MV-4-11 (cell line): ENCODE results near the gene ZFPL1.

Source experiments
- DNase-seq: peaks from one replicate; lab custom pipeline; 2025; lab: John Stamatoyannopoulos, UW

The ZFPL1 gene

DNA sequence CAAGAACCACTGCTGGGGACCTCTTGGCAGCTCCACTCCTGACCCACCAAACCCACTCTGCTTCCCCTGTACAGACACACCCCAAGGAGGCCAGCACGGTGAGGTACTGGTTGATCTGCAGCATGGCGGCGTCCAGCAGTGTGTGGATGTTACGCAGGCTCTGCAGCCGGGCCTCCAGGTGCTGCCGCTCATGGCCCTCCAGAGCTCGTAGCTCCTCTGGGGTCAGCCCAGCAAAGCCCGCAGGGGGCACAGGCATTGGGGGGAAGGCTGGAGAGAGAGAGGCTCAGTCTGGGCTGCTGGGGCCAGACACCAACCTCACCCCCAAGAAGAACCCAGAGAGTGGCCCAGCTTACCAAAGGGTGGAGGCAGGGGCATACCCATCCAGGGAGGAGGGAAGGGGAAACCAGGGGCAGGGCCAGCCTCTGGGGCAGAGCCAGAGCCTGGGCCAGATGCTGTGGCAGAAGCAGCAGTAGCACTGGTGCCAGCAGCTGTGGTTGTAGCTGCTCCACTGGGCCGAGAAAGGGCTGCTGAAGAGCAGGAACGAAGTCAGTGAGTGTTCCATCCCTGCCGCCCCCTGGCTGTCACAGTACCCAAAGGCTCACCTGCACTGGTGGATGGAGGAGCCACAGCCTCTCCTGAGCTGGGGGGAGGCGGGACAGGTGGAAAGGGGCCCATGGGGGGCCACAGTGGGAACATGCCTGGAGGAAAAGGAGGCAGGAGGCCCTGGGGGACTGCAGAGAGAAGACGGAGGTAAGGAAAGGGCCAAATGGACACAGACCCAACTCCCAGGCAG lies 45.8 kb downstream of the ZFPL1 start:
- DNase-seq = no peak

DNA sequence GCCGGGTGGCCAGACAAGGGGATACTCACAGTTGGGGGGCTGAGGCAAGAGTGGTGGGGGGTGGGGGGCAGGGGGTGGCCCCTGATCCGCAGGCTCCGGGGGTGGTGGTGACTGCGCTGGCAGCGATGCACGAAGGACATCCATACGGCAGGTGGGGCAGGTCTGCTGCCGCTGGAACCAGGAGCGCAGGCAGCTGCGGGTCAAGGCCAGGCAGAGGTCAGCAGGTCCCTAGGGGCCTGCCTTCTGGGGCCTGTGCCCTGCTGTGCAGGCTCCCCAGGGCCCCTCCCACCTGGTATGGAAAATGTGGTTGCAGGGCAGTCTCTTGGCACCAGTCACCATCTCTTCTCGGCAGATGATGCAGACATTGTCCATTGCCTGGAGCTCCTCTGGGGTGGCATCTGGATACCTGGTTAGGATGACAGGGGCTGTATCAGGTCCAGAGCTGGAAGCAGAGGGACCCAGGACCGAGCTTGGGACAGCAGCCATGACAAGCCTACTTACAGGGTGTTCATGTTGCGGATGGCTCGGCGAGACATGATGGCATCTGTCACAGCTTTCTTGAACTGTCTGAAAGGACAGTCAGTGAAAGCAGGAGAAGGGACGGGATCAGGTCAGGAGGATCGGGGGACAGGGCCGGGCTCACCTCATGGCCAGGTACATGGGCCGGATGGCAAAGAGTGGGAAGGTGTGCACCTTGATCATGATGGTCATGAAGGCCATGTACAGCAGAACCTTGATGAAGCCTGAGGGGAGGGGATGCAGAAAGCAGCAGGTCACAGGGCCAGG lies 46.8 kb downstream of the ZFPL1 start:
- no peak for DNase-seq

DNA sequence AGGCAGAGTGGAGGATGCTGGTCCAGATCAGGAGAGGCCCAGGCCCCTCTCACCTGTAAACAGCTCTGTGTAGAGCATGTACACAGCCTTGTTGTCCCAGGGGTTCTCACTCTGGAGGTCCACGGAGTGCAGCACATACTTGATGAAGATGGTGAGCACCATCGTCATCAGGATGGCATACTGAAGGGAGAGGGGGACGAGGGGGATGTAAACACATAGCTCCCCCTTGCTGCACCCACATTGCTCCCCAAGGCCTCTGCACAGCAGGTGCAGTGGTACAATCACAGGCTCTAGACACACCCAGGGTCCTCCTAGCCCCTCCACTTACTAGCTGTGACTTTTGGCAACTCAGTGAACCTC lies 47.4 kb downstream of the ZFPL1 start:
- DNase-seq = no peak

DNA sequence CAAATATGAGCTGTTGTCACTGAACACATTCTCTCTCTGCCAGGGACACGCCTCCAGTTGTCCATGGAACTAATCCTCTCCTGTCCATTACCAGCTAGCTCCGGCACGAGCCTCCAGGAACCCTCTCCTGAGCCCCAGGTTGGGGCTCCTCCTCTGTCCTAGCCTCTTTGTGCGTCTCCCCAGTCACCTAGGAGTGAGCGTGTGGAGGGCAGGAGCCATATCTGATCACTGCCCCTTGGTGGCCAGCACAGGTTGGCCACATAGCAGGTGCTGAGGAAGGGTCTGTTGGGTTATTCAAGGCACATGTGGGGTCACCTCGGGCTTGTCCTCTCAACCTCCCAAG lies 47.8 kb downstream of the ZFPL1 start:
- no peak for DNase-seq

DNA sequence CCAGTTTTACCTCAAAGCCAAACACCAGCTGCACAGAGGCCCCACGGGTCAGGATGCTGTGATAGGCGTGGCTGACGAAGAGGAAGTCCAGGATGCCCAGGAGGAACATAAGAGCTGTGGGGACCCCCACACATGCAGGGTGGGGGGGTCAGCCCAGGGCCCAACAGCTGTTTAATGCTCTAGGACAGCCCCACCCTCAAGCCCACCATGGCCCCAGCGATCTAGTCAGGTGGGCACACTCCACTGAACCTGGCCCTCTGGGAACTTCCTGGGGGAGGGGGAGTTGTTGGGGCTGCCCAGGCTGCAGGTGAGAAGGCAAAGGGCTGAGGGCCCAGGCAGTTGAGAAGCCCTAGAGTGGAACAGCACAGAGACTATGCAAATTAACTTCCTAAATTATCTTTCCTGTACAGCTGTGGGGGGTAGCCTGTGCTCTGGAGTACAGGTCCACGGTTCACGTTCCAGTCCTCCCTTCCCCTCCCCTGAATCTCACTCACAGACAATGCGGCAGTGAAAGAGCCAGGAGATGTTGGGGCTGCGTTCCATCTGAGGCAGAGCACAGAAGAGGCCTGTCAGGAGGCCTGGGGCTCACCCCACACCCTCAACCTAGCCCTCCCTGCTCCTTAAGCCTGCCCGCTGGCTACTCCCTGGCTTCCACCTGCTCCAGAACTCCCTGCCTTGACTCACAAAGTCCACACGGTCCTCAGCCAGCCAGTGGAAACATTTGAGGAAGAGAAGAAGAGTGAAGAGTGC lies 48.4 kb downstream of the ZFPL1 start:
- no peak for DNase-seq

DNA sequence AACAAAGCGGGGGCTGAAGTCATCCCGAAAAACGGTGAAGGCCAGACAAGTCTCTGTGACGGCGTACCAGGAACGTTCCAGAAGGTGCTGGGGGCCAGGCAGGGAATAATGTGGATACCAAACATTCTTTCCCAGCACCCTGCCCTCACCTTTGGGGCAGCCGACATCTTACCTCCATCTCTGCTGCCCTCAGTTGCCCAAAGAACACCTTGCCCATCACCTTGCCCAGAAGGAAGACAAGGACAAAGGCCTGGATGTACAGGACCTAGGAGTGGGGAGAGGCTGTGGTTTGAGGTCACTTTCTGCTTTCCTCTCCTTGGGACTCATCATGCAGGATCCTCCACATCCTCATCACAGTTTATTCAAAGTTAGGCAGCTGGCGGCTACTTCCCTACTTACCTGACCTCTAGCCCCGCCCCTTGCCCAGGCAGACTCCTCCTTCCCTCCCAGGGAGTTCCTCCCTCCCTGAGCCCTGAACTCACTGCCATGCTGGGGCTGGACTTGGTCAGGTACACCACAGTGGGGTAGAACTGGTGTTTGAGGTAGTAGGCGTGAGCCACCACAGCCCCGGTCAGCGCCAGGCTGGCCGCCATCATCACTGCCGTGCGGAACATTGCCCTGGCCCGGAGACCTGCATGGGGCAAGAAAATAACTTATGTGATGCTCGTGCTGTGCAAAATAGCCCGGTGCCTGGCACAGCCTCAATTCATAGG lies 49.1 kb downstream of the ZFPL1 start:
- peak; percentile 51 for DNase-seq

DNA sequence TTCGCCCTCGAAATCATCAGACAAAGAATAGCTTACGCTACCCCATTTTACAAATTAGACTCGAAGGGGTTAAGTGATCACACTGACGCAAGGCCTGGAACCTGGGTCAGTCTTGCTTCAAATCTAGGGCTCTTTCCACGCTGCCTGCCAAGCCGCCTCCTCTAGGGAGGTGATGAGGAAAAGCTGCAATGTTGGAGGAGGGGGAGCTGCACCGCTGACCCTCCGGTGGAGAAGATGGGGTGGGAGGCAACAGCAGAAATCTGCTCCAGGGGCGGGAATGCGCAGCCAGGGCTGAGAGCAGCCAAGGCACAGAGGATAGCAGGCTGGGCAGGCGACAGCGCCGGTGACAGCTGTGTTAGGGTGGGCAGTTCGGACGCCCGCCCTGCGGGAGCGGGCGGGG lies 49.7 kb downstream of the ZFPL1 start:
- DNase-seq = no peak

DNA sequence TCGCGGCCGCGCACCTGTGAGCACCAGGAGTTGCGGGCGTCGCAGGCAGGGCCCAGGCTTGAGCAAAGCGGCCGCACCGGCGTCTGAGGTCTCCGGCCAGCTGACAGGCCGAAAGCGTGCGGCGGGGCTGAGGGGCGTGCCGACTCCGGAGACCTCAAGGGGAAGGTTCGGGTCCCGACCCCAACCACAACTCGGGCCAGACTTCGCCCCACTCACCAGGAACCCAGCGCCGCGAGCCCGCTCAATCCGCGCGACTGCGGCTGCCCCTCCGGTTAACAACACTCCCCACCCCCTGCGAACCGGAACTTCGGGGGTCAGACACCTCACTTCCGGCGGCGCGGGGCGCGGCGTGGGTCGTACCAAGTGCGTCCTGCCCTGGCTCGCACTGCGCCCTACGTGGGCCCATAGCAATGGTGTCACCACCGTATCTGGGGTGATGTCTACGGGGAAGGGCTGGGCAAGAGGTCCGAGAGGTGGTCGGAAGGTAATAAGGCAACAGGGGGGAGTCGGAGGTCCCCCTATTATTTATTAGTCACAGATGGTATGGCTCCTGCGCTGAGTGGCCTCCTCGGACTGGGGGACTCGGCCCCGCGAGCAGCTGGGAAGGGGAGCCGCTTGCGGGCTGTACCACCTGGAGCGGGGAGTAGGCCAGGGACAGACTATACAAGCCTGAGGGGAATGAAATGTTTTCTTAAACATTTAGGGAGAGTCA lies 50.4 kb downstream of the ZFPL1 start, which contains the start of gene SYVN1:
SYVN1 (minus strand) TSS at position 280 of the 712 bp plus-strand sequence. CDS start 918 bp downstream, outside the sequence.
- peak; percentile 84 for DNase-seq

DNA sequence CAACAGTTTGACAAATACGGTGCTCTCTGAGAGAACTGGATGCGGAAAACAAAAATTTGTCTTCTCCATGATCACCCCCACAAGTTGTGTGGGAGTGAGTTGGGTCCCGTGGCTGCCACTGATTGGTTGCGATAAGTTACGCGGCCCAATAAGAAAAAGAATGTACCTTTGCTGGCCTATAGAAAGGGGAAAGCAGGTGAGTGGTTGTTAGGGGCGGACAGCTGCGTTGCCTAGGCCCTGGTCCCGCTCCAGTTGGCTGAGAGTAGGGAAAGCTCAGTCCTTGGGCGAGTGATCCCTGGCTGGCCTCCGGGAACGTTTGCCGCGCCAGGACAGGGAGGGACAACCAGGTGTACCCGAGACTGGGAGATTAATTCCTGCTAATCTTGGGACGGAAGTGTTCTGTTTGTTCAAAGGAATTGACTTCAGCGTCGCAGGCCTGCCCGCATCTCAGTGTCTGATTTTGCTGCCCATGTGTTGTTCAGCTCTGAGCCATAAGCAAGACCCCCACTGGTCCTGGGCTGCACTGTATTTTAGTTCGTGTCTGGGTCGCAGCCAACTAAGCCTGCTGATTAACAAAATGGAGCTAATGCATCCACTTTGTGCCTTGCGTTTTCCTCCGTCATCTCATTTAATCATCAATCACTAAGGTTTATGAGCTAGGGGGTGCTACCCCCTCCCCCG lies 51.1 kb downstream of the ZFPL1 start:
- peak; percentile 91 for DNase-seq

DNA sequence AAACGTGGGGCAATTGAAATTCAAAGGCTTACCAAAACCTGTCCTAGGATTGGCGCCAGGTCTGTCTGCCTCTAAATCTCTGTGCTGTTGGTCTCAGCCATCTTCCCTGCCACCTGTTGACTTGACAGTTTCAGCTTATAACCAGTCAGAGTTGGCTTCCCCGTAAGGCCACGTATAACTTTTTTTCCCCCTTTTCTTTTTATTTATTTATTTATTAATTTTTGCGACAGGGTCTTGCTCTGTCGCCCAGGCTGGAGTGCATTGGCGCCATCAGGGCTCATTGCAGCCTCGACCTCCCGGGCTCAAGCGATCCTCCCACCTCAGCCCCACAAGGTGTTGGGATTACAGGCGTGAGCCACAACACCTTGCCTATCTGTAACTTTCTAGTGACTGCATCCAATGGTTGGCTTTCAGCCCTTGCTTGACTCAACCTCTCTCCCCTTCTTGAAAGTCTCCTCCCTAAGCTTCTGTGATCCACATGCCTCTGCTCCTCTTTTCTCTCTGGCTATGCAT lies 51.7 kb downstream of the ZFPL1 start:
- DNase-seq = no peak

DNA sequence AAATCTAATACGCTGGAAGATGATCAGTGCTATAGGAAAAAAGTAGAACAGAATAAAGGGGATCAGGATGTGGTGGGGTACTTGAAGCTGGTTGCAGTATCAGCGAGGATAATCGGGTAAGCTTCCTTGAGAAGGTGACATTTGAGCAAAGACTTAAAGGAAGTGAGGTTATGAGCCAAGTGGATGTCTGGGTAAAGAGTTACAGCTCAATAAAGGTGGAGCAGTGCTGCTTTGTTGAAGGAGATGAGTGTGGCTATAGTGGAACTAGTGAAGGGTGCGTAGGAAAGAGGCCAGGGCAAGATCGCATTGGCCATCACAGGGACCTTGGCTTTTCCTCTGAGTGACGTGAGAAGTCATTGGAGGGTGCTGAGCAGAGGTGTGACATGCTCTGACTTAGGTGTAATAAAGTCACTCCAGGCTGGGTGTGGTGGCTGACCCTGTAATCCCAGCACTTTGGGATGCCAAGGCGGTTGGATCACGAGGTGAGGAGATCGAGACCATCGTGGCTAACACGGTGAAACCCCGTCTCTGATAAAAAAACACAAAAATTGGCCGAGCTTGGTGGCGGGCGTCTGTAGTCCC lies 52.6 kb downstream of the ZFPL1 start:
- no peak for DNase-seq
